Islet of Langerhans (tissue), 1 donor: ENCODE results near the gene SCGN.

ENCODE experiments used
- FAIRE-seq: peaks from one replicate; lab custom pipeline; 2011; peaks lifted over from hg19 to GRCh38; lab: Jason Lieb, UNC

The SCGN gene

DNA sequence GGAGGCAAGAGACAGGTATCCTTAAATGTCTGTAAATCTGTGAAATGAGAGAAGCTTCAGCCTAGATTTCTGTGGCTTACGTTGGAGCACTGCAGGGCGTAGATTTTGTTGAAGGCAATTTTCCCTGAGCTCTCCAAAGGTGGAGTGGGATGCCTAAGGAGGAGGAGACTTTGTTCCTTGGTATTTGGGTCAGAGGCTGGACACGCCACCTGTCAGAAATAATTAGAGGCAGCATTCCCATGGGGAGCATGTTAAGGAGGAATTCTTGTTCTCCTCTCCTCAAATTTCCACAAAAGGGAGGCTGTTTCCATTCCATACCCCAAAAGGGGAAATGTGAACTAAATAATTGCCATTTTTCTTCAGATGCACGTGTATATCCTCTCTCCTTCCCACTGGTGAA, 11.1 kb upstream of the SCGN start:
- no peak for FAIRE-seq

DNA sequence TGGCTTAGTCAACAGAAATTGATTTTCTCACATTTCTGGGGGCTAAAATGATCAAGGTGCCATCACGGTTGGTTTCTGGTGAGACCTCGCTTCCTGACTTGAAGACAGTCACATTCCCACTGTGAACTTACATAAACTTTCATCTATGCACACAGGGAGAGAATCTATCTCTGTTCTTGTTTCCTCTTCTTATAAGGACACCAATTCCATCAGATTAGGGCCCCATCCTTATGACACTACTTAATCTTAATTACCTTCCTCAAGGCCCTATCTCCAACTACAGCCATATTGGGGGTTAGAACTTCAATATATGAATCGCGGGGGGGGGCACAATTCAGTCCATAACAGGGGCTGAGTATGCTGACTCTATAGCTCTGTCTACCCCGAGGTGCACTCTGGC, 10.6 kb upstream of the SCGN start:
- FAIRE-seq: no peak

DNA sequence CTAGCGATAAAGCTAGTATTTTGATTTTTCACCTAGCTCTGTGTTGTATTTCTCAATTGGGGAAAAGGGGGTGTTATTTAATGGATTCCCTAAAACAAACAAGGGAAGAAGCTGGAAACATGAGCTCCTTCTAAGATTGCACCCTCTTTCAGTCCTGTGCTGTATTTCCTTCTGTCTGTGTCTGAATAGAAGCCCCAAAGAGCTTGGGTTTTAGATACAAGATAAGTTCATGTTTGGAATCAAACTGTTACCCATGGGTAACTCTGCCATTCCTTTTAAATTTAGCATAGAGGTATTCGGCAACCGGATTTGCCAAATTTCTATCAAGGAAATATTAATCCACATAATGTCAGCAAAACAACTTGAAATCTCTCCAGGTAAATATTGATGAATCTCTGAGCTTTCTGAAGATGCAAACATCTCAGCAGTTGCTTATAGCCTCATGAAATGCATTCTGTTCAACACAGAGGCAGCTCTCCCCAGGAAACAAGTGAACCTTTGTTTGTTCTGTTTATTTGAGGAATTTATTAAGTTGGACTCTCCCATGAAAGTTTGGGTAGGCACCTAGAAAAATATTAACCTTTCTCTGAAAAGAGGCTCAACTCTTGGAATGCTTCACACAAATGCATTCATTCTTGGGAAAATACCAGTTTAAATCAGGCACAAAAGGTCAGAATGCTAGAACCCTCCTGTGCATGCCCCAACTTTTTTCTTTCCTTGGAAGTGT, 9.9 kb upstream of the SCGN start:
- FAIRE-seq: no peak

DNA sequence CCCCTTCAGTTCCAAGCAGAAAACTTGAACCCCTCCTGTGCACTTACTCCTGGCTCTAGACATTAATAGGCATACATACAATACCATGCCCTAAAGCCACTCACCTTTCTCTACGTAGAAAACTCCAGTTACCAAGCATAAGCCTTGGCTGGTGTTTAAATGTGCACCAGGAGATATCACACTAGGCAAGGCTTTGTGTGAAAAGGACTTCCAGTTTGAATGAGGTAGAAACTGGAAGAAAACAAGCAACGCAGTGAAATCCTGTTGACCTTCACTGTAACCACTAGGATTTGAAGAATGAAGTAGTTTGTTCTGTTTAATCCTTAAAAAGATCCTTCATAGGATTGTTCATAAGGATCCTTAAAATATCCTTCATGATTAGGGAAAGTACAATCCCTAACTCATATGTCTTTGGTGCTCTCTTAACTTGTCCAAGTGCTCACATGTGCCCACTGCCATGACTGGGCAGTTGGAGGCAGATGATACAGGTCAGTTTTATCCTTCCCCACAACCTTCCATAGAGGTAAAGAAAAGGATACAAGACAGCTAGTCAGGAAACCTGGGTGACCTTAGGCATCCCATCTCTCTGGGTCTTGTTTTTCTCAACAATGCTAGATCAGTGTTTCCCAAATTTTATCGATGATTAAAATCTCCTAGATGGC, 9.2 kb upstream of the SCGN start:
- no peak for FAIRE-seq

DNA sequence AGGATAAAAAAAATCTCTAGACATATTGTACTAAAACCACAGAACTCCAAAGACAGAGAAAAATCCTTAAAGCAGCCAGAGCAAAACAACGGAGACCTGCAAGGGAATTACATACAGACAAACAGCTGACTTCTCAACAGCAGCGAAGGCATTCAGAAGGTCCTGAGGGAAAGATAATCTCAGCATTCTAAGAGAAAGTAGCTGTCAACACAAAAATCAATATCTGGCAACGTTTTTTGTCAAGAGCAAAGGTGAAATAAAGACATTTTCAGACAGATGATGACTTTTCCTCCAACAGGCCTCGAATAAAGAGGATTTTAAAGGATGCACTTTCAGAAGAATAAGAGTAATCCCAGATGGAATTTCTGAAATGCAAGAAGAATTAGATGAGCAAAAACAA, 6.1 kb upstream of the SCGN start:
- no peak for FAIRE-seq

DNA sequence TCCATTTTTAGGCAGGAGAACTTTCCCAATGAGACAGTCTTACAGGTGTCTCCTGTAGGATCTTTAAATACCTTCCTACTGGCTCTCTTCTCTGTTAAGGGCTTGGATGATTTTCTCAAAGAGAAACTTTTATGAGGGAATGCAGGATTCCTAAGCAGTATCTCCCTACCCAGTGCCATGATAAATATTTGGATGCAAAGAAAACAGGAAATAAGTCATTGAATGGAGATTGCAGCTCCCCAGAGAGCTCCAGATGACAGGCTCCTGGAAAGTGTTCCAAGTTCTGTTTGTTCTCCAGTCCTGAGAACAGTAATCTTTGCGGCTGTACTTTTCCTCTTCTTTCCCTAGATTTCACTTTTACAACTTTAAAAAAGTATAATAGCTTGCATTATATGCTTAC, 2.4 kb upstream of the SCGN start:
- FAIRE-seq: no peak

DNA sequence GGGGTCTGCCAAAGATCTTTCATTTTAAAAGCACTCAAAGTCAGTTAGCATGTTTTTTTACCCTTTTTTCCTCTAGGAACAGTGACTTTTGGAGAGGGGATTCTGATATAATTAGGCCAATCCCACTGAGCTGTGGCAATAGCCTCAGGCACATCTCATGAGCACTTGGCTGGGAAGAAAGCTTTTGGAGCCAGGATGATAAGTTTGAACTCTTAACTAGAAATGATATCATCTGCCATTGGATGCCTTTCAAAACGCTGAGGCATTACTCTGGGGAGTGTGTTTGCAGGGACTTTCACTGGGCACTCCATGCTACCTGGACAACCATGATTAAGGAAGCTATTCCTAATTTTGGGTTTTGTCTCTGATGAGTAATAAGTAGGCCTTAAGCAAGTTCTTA, 3.7 kb downstream of the SCGN start:
- FAIRE-seq: no peak

DNA sequence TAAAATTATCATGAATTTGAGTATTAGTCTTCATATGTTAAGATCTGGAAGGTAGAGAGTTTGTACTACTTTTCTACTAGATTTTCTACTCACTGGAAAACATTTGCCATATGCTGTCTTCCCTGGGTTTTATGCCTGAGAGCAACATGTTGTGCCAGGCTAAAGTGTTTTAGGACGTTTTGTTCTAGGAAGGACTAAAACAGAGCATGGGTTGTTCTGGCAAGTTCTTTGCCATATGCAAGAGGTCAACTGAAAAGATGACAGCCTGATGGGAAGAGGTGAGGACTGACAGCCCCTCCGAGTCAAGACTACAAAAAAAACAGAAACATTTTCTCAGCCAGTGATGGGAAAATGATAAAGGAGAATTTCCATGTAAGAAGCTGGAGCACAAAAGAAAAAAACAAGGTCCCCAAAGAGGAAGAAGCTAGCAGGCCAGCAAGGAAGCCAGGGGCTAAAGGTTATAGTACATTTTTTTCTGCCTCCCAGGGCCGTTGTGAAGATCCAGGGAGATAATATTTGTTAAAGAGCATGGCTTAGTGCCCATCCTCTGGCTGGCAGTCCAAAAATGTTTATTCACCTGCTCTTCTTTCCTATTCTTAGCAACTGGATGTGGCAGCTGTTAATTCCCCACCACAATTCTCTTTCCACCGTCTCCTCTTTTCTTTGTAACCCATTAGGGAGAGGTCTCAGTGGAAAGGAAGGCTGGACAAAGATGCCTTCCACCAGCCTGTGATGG, 7.8 kb downstream of the SCGN start:
- FAIRE-seq: peak; percentile 94

DNA sequence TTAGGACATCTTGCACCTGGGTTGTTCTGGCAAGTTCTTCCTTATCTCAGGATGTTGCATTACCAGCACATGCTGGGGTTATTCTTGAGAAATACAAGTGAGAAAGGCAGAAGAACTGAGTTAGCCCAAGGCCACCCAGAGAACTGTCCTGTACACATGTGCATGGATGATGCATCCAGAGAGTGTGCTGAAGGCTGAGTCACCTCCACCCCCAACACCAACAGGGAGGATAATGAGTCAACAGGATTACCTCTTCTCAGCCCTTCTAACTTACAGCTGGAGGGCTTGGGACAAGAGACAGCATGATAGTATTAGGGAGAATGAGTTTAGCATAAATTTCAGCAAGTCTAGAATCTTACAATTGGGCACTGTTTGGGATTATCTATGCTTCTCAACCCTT, 8.5 kb downstream of the SCGN start:
- no peak for FAIRE-seq

DNA sequence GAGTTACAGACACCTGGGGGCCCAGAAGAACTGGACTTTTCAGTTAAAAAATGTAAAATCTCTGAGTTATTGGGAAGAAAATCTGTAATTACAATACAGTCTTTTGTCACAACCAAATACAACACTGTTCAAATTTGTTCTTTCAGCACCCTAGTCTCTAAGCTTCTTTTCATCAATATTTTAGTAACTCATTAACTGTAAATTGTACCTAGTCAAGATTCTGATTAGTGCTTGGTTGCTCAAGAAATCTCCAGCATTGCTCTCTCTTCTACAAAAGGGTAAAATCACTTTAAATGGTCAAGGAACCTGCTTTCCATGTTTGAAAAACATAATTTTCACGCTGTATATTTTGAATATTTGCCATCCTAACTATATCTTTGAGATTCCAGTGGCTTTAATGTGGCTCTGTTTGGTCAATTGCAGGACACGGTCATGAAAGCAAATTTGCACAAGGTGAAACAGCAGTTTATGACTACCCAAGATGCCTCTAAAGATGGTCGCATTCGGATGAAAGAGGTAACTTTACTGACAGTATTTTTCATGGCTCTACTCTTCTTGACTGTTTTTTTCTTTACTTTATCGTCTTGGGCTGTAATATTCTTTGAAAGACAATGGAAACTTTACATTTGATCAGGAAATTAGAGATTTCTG, 9.2 kb downstream of the SCGN start:
- FAIRE-seq: peak; percentile 74

DNA sequence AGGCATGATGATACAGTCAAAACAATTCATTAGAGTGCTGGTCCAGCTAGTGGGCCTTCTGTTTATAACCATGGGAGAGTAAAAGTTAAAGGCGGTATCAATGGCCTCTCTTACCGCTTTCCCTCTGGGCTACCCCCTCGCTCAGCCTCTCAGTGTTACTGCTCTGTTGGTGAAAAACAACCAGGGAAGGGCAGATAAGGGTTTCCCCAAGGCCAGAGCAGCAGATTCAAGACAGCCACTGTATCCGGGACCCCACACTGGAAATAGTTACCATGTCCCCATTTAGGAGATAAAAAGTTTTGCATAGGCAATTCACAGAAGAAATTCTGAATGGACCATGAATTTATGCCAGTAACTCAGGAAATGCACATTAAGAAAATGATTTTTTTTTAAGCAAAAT, 13.4 kb downstream of the SCGN start:
- FAIRE-seq: no peak

DNA sequence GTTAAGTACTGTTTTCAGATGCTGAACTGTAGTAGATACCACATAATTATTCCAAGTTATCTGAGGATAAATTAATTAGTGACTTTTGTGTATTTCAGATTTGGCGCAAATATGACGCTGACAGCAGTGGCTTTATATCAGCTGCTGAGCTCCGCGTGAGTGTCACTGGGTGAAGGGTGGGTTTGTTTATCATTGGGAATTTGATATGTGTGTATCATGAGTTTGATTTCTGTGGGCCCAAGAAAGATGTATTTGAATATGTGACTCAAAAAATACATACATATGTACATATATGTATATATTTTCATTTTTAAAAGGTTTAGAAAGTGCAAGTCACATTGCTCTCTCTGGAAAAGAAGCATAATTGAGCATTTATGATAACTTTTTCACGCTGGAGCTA, 17.4 kb downstream of the SCGN start:
- FAIRE-seq: peak; percentile 85

DNA sequence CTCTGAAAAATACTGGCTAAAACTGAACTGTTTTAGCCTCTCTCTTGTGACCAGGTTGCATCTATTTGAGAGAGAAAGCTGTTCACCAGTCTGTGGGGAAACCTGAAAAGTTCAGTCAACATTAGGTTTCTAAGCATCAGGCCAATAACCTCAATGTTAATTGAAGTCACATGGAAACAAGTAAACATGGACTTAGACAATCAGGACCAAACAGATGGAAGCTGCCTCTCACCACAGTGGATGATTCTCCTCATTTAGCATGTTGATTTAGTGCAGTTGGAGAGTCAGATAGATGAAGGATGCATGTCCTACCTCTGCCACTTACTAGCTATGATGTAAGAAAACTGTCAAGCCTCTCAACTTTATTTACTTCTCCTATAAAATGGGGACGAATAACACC, 18.2 kb downstream of the SCGN start:
- peak; percentile 100 for FAIRE-seq

DNA sequence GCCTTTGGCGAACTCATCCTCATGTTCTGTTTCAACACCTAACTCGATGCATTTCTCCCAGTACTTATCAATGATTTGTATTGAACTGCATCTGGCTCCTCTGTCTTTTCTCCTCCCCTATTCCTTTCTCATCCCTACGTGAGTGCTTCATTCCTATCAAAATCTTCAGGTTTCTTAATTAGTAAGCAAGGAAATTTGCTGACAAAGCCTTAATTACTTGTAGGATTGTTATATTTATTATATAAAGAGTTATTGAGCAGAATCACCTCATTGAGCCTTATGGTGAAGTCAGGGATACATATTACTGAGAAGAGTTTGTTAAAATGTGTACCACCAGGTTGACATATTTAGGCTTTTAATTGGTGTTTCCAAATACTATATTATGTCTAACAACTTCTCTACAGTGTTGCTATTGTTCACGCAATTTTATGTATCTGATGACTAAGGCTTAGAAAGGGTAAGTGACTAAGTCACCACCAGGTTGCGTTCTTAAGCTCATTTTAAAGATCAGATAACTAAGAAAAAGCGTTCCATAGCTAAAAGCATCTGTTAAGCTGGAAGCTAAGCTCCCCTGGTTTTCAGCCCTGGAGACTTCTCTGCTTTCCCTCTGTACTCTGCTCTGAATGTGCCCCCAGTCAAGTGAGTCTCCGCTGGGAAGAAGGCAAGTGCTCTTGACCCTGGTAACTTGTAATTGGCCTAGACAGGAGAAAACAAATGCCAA, 18.9 kb downstream of the SCGN start:
- FAIRE-seq: peak; percentile 41

DNA sequence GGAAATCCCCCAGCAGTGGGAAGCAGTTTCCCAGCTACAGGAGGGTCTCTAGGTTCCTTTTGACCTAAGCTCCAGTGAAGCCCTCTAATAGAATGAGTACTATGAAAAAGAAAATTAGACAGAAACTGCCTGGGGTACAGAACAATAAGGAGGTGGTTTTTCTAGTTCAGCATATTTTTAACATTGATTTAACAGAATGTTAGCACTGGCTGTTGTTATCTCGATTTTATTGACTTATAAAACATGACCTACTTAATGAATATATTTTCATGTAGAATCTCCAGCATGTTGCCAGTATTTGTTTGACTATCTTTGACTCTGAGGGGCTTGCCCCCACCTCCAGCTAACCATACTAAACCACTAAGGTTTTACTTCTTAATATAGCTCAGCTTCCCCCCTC, 19.6 kb downstream of the SCGN start:
- FAIRE-seq: peak; percentile 61

DNA sequence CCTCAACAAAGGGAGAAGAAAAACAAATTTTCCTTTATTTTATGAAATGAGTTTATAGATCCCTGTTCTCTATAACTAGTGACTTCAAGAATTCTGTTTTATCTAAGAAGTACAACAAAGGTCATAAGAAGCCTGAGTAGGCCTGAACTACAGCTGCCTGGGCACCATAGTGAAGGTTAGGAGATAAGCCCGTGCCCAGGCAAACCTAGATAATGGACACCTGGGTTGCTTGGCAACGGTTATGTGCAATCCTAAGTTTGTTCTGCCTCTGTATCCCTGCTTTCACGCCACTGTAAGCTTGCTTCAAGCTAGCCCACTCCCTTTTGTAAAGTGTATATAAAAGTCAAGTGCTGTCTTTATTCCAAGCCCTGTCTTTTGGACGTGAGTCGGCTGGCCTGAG, 23.2 kb downstream of the SCGN start:
- no peak for FAIRE-seq

DNA sequence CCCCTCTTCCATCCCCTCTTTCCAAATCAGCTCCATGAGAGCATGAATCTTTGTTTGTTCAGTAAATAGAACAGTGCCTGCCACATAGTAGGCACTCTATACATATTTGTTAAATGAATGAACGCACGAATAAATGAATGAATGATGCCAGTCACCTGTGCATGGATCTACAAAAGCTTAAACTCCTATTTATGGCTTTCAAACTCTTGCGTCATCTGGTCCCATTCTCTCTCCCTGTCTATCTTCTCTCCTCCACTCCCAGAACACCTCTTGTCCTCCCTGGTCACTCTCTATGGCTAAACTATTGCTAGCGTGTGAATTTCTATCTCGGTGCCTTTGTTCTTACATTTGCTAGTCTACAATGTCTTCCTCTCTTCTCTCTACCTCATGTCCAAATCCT, 24.8 kb downstream of the SCGN start:
- peak; percentile 60 for FAIRE-seq

DNA sequence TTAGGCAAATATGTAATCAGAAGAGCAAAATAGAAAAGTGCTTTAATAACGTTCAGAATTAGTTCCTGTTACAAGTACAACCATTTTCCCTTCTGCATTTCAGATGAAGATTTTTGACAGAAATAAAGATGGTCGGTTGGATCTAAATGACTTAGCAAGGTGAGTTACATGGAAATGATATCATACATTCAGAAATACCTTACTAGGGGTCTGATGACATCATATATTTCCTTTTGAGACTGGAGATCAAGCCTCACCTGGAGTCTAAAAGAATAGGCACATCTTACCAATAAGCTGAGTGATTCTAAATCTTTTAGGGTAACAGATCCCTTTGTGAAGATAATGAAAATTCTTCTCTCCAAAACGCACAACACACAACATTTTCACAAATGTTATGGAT, 29.8 kb downstream of the SCGN start:
- no peak for FAIRE-seq

DNA sequence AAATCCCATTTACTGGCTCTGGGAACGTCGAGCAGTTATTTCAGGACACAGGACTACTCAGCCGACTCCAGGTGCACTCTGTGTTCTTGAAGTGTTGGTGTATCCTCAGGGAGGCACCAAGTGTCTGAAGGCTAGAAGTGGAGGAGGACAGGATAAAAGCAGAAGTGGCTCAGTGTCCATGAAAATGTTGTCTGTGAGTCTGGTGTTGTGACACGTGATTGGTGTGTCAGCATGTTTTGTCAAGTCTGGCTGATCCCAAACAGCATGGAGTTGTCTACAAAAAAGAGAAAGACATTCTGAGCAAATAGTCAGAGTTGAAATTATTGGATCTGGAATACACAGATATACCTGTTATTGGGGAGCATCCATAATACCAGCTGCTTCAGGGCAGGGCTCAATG, 30.3 kb downstream of the SCGN start:
- FAIRE-seq: no peak

DNA sequence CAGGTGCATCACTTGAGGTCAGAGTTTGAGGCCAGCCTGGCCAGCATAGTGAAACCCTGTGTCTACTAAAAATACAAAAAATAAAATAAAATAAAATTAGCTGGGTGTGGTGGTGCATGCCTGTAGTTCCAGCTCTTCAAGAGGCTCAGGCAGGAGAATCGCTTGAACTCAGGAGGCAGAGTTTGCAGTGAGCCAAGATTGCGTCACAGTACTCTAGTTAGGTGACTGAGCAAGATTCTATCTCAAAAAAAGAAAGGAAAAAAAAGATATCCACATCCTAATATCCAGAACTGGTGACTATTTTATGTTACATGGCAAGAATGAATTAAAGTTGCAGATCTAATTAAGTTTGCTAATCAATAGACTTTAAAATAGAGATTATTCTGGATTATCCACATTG, 32.5 kb downstream of the SCGN start:
- no peak for FAIRE-seq

DNA sequence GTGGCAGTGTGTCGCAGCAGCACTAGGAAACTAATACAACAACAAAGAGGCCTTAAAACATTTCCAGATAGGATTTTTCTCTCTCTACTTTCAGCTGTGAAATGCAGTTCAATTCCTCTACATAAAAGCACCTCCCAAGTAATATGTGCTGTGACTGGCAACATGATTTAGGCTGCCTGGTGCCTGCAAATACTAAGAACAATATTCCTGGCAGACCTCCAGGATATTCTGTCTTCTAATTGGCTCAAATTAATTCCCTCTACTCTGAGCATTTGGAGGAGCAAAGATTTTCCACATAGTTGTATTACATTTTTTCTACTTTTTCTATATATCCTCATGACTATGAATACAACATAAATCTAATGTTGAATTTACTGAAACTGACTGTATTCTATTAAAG, 33.2 kb downstream of the SCGN start:
- no peak for FAIRE-seq

DNA sequence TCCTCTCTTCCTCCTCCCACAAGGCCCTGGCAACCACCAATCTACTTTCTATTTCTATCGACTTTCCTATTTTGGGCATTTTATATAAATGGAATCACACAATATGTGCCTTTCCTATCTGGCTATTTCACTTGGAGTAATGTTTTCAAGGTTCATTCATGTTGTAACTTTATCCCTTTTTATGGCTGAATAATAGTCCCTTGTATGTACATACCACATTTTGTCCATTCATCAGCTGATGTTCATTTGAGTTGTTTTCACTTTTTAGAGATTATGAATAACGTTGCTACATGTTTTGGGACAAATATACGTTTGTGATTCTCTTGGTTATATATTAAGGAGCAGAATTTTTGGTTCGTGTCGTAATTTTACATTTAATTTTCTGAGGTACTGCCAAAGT, 33.9 kb downstream of the SCGN start:
- no peak for FAIRE-seq

DNA sequence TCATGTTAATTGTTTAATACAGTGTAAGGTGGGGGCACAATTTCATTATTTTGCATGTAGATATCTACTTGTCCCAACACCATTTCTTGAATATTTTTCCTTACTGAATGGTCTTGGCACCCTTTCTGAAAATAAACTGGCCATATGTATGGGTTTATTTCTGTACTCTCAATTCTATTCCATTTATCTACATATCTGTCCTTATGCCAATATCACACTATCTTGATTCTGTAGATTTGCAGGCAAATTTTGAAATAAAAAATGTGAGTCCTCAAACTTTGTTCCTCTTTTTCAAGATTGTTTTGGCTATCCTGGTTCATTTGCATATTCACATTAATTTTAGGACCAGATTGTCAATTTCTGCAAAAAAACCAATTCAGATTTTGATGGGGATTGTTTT, 34.8 kb downstream of the SCGN start:
- FAIRE-seq: no peak
